Effector memory CD4-positive, alpha-beta T cell (primary cell): ENCODE measurements around the gene TRIM14.
"Not testable (repeated sequence)": the region's sequence is repeated elsewhere in the genome, so short reads cannot be mapped to it uniquely, and the experiment has no call there.

Experiments used
- DNase-seq, 3 donors: peaks; one replicate each; pipeline ENCODE4 v3.0.0-alpha.2; 2020
- H3K27ac ChIP-seq: 2 replicates; pipeline ENCODE4 v1.7.0; 2013; ENCODE audit warnings: mild to moderate bottlenecking, low read length, moderate library complexity; ENCODE audit not compliant: insufficient read depth, poor library complexity, severe bottlenecking
- H3K27me3 ChIP-seq: replicated peaks from 2 replicates; pipeline ENCODE4 v1.7.0; 2013; ENCODE audit warnings: mild to moderate bottlenecking, low read length; ENCODE audit not compliant: insufficient read depth, control insufficient read depth, poor library complexity, severe bottlenecking
- H3K36me3 ChIP-seq: 2 replicates; pipeline ENCODE4 v1.7.0; 2013; ENCODE audit warnings: mild to moderate bottlenecking, low read length, moderate library complexity; ENCODE audit not compliant: control insufficient read depth, insufficient read depth
- H3K4me1 ChIP-seq: 2 replicates; pipeline ENCODE4 v1.7.0; 2013; ENCODE audit warnings: low read length, mild to moderate bottlenecking; ENCODE audit not compliant: control insufficient read depth, insufficient read depth, poor library complexity, severe bottlenecking
- H3K4me3 ChIP-seq: 2 replicates; pipeline ENCODE4 v1.7.0; 2013; ENCODE audit warnings: low read length, low read depth, mild to moderate bottlenecking; ENCODE audit not compliant: insufficient read depth, poor library complexity, severe bottlenecking
- H3K9me3 ChIP-seq: 2 replicates; pipeline ENCODE4 v1.7.0; 2013; ENCODE audit warnings: mild to moderate bottlenecking, low read length, moderate library complexity; ENCODE audit not compliant: control insufficient read depth

Gene TRIM14

DNA sequence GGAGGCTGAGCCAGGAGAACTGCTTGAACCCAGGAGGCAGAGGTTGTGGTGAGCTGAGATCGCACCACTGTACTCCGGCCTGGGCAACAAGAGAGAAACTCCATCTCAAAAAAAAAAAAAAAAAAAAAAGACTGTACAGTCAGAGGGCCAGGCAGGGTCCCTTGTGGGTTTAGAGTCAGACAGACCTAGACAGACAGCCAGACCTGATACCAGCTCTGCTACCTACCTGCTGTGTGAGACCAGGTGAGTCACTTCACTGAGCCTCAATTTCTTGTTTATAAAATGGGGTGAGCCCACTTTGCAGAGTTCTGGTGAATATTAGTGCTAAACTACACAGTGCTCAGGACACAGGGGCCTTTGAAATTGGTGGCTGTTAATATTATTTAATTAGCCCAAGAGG is 19.7 kb downstream of the TRIM14 start:
- DNase-seq, result peak in 1 of 3 donors; percentile 28
- Histone ChIP-seq H3K4me1 (peaks cover 62% of the 10 kb centered on the region), H3K36me3 (peaks cover 31% of the 10 kb centered on the region), H3K9me3 (no peaks in the 10 kb centered on the region), H3K27ac (peak overlapping the region; percentile 76), H3K4me3 (no peak overlapping the region), H3K27me3 (no peaks in the 10 kb centered on the region)

DNA sequence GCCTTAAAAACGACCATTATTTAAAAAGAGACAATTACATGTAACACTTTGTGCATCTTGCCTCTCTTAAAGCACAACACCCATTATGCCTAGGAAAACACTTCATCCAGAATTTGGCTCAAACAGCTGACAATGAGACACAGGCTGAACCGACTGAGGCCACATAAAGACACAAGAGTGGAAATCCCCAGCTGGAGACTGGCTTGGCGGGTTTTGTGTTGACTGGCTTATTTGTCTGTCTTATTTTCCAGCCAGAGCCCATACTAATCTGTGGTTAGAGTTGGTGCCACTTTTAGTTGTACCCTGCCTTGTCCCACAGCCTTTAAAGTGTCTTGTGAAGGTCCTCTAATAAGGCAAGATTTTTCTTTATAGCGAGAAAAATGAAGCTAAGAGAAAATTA is 21.2 kb downstream of the TRIM14 start:
- peaks cover 39% of the 10 kb centered on the region for H3K36me3 ChIP-seq
- peak overlapping the region; percentile 61 for H3K27ac ChIP-seq
- no peaks in the 10 kb centered on the region for H3K27me3 ChIP-seq
- H3K9me3 ChIP-seq, result no peaks in the 10 kb centered on the region
- H3K4me1 ChIP-seq, result peaks cover 54% of the 10 kb centered on the region
- DNase-seq, result peak; percentile 34 to 53 (median 45)
- no peak overlapping the region for H3K4me3 ChIP-seq

- H3K36me3 ChIP-seq, result peaks cover 39% of the 10 kb centered on the region
- H3K27ac ChIP-seq, result no peak overlapping the region
- H3K4me3 ChIP-seq, result no peak overlapping the region
- no peaks in the 10 kb centered on the region for H3K27me3 ChIP-seq
- peaks cover 45% of the 10 kb centered on the region for H3K4me1 ChIP-seq
- DNase-seq, result no peak
- no peaks in the 10 kb centered on the region for H3K9me3 ChIP-seq
These were observed 22.9 kb downstream of the TRIM14 start for GRCh38 chr9:98096091-98096490.

GRCh38 chr9:98095401-98095800 is 23.6 kb downstream of the TRIM14 start:
- H3K27me3 ChIP-seq, result no peaks in the 10 kb centered on the region
- H3K36me3 ChIP-seq, result peaks cover 39% of the 10 kb centered on the region
- no peak overlapping the region for H3K27ac ChIP-seq
- no peak overlapping the region for H3K4me3 ChIP-seq
- DNase-seq, result no peak
- H3K9me3 ChIP-seq, result no peaks in the 10 kb centered on the region
- H3K4me1 ChIP-seq, result peaks cover 41% of the 10 kb centered on the region

- Histone ChIP-seq H3K4me1 (peaks cover 36% of the 10 kb centered on the region), H3K27me3 (no peaks in the 10 kb centered on the region), H3K9me3 (no peaks in the 10 kb centered on the region), H3K4me3 (no peak overlapping the region), H3K36me3 (peaks cover 39% of the 10 kb centered on the region), H3K27ac (no peak overlapping the region)
- DNase-seq, result no peak
These were observed 24.2 kb downstream of the TRIM14 start for GRCh38 chr9:98094851-98095250.

GRCh38 chr9:98094316-98094715 is 24.7 kb downstream of the TRIM14 start:
- no peak for DNase-seq
- Histone ChIP-seq H3K36me3 (peaks cover 33% of the 10 kb centered on the region), H3K4me1 (peaks cover 30% of the 10 kb centered on the region), H3K27ac (no peak overlapping the region), H3K4me3 (no peak overlapping the region), H3K27me3 (no peaks in the 10 kb centered on the region), H3K9me3 (no peaks in the 10 kb centered on the region)

GRCh38 chr9:98092613-98092931 is 26.4 kb downstream of the TRIM14 start:
- Histone ChIP-seq H3K27ac (no peak overlapping the region), H3K4me3 (no peak overlapping the region)
- peak in 1 of 3 donors; percentile 10 for DNase-seq

DNA sequence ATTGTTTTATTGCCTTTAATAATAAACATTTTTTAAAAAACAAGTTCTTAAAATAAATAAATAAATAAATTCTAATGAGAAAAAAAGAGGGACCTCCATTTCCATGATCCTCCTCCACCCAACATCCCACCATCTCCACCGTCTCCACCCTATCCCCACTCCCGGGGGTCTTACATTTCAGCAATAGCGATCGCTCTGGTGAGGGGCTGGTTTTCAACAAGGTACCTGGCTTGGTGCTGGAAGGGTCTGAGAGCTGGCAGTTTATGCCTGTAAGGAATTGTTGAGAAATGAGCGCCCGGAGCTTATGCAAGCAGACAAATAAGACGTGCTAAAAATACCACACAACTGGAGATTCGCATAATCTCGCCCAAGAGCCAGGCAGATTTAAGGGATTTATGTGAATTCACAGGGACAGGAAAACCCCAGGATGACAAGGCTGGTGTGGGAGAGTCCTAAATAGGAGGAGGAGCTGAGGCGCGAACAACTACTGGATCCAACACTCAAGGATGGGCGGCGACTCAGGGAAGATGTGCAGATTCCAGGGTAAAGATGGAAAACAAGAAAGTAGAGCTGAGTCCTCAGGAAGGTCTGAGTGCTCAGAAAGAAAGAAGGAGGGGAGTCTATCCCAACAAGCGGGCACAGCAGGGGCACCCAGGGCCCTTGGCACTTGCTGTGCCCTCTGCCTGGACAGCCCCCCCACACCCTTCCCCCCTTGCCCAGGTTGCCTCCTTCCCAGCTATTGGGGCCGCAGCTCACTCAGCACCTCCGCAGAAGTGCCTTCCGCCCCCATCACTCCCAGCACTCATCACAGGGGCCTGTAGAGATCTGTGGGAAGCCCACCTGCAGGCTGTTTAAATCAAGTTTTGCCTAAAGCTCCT is 27.0 kb downstream of the TRIM14 start:
- Histone ChIP-seq H3K27ac (no peak overlapping the region), H3K4me3 (no peak overlapping the region), H3K36me3 (peaks cover 33% of the 10 kb centered on the region), H3K4me1 (peaks cover 7% of the 10 kb centered on the region), H3K27me3 (no peaks in the 10 kb centered on the region), H3K9me3 (no peaks in the 10 kb centered on the region)
- no peak for DNase-seq

More at GRCh38 chr9:98092613-98092931, 26.4 kb downstream of the TRIM14 start:
- H3K4me1 ChIP-seq, result peaks cover 13% of the 10 kb centered on the region
- H3K9me3 ChIP-seq, result no peaks in the 10 kb centered on the region
- peaks cover 29% of the 10 kb centered on the region for H3K36me3 ChIP-seq
- no peaks in the 10 kb centered on the region for H3K27me3 ChIP-seq

GRCh38 chr9:98090674-98091073 is 28.3 kb downstream of the TRIM14 start:
- DNase-seq, result not testable (repeated sequence)
- peaks cover 35% of the 10 kb centered on the region for H3K36me3 ChIP-seq

DNA sequence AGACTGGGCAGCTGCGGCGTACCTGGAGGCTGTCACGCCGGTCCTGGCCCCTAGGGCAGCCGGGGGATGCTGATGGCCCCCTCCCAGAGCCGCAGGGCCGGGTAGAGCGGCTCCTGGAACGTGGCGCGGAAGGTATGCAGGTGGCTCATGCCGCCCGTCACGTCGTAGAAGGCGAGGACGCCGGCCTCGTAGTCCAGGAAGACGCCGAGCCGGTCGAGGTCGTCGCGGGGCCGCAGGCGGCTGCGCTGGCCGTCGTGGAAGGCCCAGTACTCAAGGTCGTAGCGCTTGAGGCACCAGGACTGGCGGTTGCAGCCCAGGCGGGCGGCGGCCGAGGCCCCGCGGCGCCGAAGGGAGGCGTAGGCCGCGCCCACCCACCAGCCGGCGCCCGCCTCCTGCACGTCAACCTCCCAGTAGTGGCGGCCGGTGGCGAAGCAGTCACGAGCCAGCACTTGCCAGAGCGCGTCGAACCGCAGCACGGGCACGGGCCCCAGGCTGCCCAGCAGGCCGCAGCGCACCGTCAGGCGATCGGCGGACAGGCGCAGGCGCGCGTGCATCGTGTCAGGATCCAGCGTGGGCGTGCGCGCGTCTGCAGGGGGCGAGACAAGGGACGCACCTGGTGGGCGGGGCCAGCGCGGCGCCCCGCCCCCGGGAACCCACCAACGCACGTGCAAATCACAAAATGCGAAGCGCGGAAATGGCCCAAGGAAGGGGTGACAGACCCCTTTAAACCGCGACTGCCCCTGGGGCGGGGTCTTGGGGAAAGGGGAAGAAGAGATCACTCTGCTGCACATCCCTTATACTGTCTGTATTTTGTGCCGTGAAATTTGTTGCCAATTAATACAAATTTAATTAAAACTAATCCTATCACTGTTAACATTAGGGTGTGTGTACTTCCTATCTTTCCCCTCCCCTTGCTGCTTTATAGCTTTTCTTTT is 31.3 kb downstream of the TRIM14 start:
- no peak overlapping the region for H3K27ac ChIP-seq
- H3K36me3 ChIP-seq, result peaks cover 39% of the 10 kb centered on the region
- no peaks in the 10 kb centered on the region for H3K4me1 ChIP-seq
- peak in 1 of 3 donors; percentile 41 for DNase-seq
- no peaks in the 10 kb centered on the region for H3K9me3 ChIP-seq
- H3K27me3 ChIP-seq, result no peaks in the 10 kb centered on the region
- H3K4me3 ChIP-seq, result no peak overlapping the region

More at GRCh38 chr9:98090674-98091073, 28.3 kb downstream of the TRIM14 start:
- not testable (repeated sequence) for H3K4me1 ChIP-seq, H3K4me3 ChIP-seq, H3K9me3 ChIP-seq, H3K27ac ChIP-seq, H3K27me3 ChIP-seq
